ENCODE data around the gene PRCD. TPM values are rescaled to one million over a fixed set of nuclear protein-coding genes. Genes with fewer than 3 reads are reported as not detected.
"Not testable (repeated sequence)": the region's sequence is repeated elsewhere in the genome, so short reads cannot be mapped to it uniquely, and the experiment has no call there.

The PRCD gene
- total RNA-seq, 1 donor from 2014 or later = 0.58 TPM

DNA sequence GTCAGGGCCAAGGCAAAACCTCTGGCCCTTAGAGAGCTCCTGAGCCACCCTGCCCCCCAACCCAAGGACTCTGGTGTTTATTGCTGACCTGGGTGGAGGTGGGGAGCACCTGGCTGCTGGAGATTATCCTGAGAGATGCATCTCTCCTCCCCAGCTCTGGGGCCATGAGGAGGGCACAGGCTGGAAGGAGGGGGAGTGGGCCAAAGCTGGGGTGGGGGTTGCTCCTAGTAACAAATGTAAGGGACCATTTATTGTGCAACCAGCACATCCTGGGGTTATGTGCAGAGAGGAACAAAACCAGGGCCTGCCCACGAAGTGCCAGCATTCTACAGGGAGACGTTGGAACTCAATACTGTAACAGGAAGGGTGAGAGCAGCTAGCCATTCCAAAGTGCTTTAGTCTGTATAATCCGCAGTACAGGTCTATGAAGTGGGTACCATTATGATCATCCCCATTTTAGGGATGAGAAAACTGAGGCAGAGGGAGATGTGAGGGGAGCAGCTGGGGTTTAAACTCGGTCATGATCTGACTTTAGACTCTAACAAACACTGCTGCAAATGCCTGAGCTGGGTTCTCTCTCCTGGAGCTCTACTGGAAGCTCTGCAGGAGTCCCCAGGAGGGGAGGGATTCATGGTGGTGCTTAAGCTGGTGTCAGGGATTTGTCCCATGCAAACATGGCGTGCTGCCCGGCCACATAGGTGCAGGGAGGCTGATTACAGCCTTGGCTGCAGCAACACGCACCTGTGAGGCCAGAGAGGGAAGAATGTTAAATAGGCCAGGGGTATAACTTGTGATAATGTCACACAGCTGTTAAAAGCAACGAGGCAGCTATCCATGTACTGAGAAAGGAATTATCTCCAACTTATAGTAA is 37.3 kb upstream of the PRCD start:
- no peak for DNase-seq (ENCODE audit: extremely low read depth, low read depth, low spot score)

DNA sequence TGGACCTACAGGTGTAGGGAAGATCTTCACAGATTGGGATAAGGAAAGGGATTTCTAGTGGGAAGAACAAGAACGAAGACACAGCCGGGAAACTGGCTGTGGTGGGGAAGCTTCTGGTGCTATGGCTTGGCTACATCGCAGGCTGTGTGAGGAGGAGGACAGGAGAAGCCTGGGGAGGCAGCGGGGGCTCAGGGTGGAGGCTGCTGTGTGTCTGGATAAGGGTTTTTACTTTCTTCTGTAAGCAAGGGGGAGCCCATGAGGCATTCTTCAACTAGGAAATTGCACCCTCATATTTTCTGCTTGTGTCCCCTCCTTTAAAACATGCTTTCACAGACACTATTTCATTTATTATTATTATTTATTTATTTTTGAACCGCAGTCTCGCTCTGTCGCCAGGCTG is 35.7 kb upstream of the PRCD start:
- no peak for DNase-seq (ENCODE audit: extremely low read depth, low read depth, low spot score)

DNA sequence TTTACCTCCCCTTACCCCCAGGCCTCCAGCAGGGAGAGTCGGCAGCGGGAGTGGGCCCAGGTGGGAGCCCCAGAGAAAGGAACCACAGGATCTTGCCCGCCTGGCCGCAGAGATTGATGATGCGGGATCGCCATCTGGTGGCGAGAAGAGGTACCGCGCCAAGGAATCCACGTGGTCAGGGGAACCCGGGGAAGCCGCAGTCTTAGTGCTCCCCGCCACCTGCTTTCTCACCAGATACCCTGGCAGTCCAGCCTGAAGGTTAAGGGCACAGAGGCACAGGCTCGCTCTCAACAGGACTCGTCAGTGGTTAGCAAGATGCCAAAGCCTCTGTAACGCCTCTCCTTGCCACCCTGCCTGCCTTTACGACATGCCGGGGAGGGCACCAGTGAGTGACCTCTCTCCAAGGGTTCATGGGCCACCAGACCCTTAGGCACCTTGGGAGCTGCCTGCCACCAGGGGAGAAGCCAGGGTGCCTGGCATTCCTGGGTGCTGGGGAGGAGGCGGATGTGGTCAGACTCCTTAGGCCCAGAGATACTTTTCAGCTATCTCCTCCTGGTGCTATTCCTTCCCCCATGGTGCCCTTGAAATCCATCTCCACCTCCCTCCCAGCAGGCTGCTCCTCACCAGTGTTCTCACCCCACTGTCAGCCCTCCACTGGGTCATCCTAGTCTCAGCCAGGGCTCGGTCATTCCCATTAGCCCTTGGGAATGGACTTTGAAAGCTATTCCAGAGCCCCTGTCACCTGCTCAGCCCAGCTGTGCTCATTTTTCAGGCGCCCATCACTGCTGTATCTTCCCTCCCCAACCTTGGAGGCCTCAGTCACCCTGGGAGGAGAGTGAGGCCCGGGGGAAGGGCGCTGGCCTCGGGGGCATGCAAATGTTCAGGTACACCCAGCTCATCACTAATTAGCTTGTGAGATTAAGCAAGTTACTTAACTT is 33.2 kb upstream of the PRCD start:
- DNase-seq (ENCODE audit: extremely low read depth, low read depth, low spot score) = no peak

DNA sequence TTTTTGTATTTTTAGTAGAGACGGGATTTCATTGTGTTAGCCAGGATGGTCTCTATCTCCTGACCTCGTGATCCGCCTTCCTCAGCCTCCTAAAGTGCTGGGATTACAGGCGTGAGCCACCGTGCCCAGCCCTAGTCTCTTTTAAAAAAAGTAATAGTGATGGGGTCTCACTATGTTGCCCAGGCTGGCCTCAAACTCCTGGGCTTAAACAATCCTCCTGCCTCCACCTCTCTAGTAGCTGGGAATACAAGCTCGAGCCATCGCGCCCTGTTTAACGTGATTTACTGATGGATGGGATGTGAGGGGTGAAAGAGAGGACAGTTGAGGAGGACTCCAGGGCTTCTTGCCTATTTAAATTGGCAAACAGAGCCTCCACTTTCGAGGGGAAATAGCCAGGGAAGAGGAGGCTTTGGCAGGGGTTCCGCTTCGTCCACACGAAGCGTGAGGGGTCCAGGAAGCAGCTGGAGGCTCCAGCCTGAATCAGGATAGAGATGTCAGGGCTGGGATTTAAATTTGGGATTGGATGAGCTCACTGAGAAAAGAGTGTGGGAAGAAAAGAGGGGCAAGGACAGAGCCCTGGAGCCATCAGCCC is 31.3 kb upstream of the PRCD start:
- not testable (repeated sequence) for DNase-seq (ENCODE audit: extremely low read depth, low read depth, low spot score)

DNA sequence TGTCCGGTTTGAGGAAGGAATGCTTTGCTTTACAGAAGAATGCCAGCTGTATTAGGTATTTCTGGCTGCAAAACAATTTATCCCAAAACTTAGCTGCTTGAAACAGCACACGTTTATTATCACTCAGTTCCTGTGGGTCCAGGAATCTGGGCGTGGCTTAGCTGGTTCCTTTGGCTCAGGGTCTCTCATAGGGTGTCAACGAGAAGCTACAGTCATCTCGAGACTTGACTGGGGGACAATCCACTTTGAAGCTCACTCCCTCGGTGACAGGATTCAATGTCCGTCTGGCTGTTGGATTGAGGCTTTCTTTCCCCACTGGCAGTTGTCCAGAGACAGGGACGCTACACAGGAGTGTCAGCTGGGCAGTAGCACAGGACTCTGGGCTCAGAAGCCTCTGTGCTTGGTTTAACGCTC is 29.0 kb upstream of the PRCD start:
- DNase-seq (ENCODE audit: extremely low read depth, low read depth, low spot score) = no peak

DNA sequence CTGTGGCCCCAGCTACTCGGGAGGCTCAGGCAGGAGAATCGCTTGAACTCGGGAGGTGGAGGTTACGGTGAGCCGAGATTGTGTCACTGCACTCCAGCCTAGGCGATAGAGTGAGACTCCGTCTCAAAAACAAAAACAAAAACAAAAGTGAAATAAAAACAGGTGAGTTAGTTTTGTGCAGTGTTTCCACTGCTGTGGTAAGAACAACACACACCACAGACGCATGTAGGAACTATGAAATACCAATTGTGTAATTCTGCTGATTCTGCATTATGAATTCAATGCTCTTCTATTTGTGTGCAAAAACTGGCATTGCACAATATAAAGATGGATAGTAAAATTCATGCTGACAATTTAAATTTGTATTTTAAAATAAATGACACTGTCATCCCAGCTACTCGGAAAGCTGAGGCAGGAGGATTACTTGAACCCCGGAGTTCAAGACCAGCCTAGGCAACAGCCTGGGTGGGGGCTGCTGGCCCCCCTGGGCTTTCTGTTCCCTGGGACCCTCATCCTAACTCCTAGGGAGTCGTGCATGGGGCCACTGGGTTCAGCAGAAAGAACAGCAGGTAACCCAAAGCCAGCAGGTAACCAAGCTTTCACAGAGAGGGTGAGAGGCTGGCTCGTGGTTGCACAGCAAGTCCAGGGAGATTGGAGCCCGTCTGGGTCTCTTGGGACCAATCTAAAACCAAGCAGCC is 28.0 kb upstream of the PRCD start:
- DNase-seq (ENCODE audit: extremely low read depth, low read depth, low spot score) = no peak

DNA sequence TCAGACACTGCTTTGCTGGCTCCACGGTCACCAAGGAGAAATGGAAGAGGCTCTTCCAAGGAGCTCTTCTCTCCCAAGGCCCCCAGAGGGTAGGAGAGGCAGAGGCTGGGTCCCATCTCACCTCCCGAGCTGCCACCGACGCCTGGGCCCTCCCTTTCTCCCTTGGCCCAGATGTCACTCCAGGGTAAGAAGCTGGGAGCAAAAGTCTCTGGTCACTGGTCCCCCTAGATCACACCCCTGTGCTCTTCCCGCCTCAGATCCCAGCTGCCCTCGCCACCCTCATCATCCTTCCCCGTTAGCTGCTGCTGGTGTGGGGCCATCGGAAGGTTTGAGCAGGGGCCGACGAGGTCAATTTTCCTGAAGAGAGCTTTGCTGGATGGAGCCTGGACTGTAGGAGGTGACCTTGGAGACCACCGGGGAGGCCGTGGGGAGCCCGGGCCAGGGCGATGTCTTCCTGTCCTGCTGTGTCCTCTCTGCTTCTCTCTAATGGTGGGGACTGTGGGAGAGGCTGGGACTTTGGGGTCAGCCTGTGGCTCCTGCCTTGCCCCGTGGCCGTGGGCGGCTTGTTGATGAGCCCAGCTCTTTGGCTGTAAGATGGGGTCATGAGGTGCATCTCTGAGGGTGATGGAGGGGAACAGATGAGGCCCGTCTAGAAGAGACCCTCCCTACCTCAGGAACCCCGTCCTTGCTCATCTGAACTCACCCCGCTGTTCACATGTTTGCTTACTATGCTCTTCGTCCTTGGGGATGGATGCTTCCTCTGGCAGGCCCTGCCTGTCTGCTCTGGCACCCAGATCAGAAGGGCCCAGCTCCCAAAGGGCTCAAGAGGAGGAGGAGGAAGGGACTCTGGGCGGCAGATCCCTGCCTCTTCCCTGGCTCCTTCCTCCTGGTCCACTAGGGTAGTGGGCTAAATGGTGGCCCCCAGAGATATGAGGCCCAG is 27.2 kb upstream of the PRCD start:
- no peak for DNase-seq (ENCODE audit: extremely low read depth, low read depth, low spot score)

DNA sequence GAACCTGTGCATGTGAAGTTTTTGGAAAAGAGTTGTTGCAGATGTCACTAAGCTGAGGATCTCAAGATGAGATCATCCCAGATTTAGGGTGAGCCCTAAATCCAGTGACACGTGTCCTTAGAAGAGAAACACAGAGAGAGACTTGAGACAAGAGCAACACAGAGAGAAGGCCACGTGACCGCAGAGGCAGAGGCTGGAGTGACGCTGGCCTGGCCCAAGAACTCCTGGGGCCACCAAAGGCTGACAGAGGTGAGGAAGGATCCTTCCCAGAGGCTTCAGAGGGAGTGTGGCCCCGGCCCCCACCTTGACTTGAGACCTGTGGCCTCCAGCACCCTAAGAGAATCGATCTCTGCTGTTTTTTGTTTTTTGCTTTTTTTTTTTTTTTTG is 26.5 kb upstream of the PRCD start:
- DNase-seq (ENCODE audit: extremely low read depth, low read depth, low spot score) = no peak

DNA sequence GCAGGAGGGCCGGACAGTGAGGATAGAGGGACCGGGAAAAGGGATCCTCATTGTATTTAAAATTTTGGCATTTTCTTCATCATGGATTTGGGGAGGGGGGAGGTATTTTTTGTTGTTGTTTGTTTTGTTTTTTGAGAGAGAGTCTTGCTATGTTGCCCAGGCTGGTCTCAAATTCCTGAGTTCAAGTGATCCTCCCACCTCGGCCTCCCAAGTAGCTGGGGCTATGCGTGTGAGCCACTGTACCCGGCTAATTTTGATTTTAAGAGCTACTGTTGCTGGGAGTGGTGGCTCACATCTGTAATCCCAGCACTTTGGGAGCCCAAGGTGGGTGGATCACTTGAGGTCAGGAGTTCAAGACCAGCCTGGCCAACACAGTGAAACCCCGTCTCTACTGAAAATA is 25.5 kb upstream of the PRCD start:
- DNase-seq (ENCODE audit: extremely low read depth, low read depth, low spot score) = not testable (repeated sequence)

DNA sequence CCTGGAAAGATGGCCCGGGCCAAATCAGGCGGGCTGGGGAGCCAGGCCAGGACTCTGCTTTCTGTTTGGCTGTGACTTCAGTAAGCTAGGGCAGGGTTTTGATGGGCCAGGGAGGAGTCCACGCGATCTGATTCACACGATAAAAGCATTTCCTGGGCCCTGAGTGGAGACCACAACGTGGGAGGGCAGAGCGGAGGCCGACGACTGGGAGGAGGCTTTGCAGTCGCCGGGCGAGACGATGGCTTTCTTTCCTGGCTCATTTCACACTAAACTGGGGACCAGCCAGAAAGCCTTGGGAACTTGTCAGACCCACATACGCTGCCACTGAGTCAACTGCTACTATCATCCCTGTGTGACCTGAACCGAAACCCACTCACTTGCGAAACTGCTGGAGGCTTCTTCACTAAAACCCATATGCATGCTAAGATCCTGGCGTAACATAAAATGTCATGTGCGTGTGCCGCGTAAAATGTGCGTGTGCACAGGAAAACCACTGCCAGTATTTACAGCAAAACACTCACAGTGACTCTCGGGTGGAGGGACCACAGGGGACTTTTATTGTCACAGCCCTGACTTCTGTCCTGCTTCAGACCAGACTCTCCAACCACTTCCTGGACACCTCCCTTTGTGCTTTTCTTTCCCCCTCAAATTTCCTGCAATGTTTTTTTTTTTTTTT is 24.4 kb upstream of the PRCD start:
- DNase-seq (ENCODE audit: extremely low read depth, low read depth, low spot score) = no peak

DNA sequence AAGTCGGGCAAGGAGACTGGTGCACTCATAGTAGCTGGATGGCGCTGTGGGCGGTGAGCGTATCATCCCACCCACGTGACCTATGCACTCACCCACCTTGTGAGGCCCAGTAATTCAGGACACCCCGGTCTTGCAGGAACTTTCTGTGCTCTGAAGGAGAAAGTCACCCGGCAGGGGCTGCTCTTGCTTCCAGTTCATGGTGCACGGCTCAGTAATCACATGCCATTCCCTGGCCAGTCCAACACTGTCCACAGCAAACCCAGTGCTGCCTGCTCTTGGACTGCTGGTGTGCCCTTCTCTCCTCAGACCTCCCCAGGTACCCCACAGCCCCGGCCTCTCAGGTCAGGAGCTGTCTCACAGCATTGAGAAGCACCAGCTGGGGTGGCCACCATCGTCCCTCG is 22.2 kb upstream of the PRCD start:
- DNase-seq (ENCODE audit: extremely low read depth, low read depth, low spot score) = no peak

DNA sequence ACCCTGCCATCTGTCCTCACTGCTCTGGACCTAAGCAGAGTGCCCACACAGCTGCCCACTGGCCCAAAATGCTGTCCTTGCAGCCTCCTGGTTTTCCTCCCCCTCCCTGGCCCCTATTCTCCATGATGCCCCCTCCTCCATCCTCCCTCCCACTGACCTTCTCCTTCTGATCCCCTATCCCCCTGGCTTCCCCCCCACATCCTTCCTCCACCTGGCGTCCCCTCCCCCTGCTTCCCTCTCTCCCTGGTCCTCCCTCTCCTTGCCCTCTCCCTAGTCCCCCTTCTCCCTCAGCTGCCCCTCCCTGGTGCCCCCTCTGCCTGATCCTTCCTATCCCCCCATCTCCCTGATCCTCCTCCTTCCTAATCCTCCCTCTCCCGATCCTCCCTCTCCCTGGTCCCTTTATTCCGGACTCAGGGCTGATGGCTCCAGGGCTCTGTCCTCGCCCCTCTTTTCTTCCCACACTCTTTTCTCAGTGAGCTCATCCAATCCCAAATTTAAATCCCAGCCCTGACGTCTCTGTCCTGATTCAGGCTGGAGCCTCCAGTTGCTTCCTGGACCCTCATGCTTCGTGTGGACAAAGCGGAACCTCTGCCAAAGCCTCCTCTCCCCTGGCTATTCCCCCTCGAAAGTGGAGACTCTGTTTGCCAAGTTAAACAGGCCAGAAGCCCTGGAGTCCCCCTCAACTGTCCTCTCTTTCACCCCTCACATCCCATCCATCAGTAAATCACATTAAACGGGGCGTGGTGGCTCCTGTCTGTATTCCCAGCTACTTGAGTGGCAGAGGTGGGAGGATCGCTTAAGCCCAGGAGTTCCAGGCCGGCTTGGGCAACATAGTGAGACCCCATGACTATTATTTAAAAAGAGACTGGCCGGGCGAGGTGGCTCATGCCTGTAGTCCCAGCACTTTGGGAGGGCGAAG is 20.5 kb upstream of the PRCD start:
- no peak for DNase-seq (ENCODE audit: extremely low read depth, low read depth, low spot score)

DNA sequence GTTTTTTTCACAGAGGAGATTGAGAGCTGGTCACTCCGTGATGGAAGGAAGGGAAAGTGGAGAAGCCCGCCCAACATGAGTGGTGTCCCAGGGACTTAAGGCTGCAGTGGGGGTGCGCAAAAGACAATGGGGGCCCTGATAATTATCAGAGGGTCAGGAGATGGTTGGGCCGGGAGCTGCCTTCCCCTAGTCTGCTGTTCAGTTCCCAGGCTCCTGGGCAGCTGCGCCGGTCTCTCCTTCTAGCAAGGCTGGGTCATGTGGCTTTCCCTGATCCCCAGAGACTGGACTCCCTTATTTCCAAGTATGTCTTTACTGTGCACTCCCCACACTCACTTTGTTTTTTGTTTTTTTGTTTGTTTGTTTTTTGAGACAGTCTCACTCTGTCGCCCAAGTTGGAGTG is 18.6 kb upstream of the PRCD start:
- DNase-seq (ENCODE audit: extremely low read depth, low read depth, low spot score) = no peak

DNA sequence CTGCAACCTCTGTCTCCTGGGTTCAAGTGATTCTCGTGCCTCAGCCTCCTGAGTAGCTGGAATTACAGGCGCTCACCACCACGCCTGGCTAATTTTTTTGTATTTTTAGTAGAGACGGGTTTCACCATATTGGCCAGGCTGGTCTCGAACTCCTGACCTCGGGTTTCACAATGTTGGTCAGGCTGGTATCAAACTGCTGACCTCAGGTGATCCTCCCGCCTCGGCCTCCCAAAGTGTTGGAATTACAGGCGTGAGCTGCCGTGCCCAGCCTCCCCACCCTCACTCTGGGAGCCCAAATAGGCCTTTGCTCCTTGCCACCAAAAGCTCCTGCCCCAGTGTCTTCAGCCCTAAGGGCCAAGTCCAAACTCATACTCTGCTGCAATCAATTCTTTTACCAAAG is 18.2 kb upstream of the PRCD start:
- DNase-seq (ENCODE audit: extremely low read depth, low read depth, low spot score) = not testable (repeated sequence)

DNA sequence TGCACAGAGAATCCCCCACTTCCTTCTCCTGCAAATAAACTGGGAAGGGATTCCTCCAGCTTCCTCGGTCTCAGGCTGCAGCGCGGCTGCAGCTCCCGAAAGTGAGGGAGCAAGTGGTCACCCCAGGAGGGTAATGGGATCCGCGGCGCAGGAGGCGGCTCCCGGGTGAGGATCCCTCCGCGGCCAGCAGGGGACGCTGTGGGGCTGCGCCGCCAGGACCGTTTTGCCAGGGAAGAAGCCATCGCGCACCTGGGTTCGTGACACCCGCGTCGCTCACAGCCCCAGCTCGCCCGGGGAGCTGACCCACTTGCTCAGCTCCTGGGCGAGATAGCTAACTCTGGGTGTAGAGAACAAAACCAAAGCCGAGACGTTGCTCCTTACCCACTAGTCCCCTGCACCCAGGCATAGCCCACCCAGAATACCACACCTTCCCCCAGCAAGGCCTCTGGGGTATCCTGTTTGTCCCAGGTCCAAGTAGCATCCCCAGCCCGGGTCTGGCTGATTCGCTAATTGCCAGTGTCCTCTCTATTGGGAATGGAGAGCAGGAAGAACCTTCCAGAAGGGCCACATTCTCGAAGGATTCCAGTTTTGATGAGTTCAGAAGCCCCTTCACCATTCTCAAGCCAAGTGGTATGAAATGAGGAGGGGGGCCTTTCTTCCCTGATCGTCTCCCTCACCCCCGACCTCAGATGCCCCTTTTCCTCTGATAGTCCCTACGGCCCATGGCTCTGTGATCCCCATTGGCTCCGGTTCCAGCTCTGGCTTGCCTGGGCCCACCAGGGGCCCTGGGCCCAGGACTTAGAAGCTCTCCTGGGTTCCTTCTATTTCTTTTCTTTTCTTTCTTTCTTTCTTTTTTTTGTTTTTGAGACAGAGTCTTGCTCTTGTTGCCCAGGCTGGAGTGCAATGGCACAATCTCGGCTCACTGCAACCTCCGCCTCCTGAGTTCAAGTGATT is 16.5 kb upstream of the PRCD start:
- DNase-seq (ENCODE audit: extremely low read depth, low read depth, low spot score) = no peak

DNA sequence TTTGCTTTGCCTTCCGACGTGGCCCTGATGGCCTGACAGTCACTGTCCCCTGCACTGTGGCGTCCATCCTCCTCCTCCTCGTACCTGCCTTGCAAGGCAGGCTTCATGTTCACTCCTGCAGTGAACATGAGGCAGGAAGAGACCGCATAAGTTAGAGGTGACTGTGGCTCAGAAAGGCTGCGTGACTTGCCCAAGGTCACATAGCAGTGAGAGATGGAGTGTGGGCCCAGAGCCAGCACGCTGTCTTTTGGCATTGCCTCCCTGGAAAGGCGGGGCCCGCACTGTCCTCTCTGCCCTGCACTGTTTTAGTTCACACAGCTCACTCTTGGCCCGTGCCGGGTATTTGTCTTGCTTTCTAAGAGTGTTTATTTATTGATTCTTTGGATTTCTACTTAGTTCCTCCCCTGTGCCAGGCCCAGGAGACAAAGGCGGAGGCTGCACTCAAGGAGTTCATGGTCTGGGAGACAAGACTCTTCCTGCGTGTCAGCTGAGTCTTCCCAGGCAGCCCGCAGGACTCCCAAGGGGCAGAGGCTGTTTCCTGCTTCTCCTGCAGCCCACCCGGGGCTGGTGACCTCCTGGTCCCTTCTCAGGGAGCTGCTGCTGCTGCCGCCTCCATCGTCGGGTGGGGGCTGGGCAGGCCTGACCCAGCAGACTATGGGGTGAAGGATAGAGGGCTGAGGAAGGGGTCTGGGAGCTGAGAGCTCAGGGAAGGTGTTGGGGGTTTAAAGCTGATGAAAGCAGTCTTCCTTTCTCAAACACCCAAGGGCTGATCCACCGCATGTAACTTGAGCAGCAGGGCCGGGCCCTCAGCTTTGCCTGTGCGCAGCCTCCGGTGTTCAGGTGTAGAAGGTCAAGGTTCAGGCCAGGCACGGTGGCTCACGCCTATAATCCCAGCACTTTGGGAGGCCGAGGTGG is 15.0 kb upstream of the PRCD start:
- DNase-seq (ENCODE audit: extremely low read depth, low read depth, low spot score) = no peak
